ENCODE results near the gene RTTN. TPM values are rescaled to one million over a fixed set of nuclear protein-coding genes. Genes with fewer than 3 reads are reported as not detected.

The RTTN gene
- total and polyA plus RNA-seq, 2 donors (not counting 3 experiments of a cell fraction or from before 2014, with no cell fraction given), result 3.1 to 17.4 TPM

DNA sequence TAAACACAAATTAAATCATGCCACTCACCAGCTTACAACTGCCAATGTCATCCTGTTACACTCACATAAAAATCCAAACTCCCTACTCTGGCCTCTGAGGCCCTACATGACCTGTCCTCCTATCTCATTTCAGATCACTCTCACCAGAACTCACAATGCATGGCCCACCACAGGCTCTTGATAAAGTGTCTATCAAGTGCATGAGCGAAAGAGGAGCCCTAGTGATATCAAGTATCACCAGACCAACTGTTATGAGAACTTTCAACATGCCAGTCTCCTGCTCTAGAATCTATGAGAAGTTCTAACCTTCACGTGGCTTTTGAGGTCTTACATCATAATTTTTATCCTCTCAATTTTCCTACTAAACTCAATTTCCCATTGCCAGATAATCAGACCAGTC is 181.4 kb downstream of the RTTN start:
- Histone ChIP-seq H3K79me2 (ENCODE audit: control insufficient read depth, insufficient read depth, low read length) (no peaks in the 10 kb centered on the region), H3K4me1 (ENCODE audit: control insufficient read depth, extremely low read depth, insufficient read depth, low read length) (no peaks in the 10 kb centered on the region), H3K4me3 (replicated peaks in 1 of 3; ENCODE audit: insufficient read depth in 1 of 3, low read depth in 1 of 3, low read length in 3 of 3) (no peak overlapping the region), H2AFZ (ENCODE audit: low read depth, low read length) (no peak overlapping the region), H3K27me3 (ENCODE audit: control insufficient read depth in 2 of 2, insufficient read depth in 2 of 2, low read length in 2 of 2) (no peaks in the 10 kb centered on the region), H3K36me3 (ENCODE audit: control insufficient read depth in 2 of 2, extremely low read depth in 1 of 2, insufficient read depth in 2 of 2, low read length in 2 of 2) (no peaks in the 10 kb centered on the region), H3K9me3 (replicated peaks; ENCODE audit: control insufficient read depth, insufficient read depth, low read length) (no peaks in the 10 kb centered on the region), H3K27ac (ENCODE audit: insufficient read depth, low read depth, low read length) (no peak overlapping the region), H3K9ac (replicated peaks; ENCODE audit: extremely low read depth, insufficient read depth, low read length) (no peak overlapping the region), H3K9me1 (replicated peaks; ENCODE audit: control insufficient read depth, extremely low read depth, insufficient read depth, low read length) (no peaks in the 10 kb centered on the region), H3K4me2 (ENCODE audit: insufficient read depth, low read length) (no peak overlapping the region), H4K20me1 (replicated peaks; ENCODE audit: control insufficient read depth, extremely low read depth, insufficient read depth, low read length) (no peaks in the 10 kb centered on the region)
- no peak for DNase-seq (ENCODE audit: low read depth, low spot score)
- POLR2A ChIA-PET, result no interaction called here
- intact Hi-C loops (cut with micrococcal nuclease), result no loop called here
- BruUV-seq (replicated peaks), result no TSS peak
- dilution Hi-C loops (cut with MboI; ENCODE audit: extremely low pct_ligation_motif_present, low sequenced_read_pairs), result no loop called here
- TF ChIP-seq MYC (IDR thresholded peaks at IDR 0.05; ENCODE audit: low read depth, low read length), result no peak
- no peak for TF ChIP-seq EZH2 (IDR thresholded peaks at IDR 0.05; ENCODE audit: borderline replicate concordance, low read depth, low read length, severe bottlenecking)
- no peak for TF ChIP-seq FOS (IDR thresholded peaks at IDR 0.05; ENCODE audit: borderline replicate concordance, insufficient read depth, low read length)
- CTCF ChIA-PET, result no interaction called here
- FAIRE-seq, result no peak

DNA sequence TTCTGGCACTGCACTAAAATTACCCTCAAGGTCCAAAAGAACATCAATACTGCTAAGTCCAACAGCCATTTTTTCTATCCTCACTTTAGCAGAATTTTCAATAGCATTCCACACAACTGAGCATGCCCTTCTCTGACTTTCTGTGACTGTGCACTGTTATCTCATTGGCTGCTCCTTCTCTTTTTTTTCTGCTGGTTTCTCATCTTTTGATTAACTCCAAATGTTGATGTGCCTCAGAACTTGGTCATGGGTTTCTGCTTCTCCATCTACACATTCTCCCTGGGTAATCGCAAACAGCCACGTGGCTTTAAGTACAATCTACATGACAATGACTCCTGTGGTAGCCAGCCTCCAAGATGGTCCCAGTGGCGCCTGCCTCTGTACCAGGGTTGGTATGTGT is 182.9 kb downstream of the RTTN start:
- Histone ChIP-seq H2AFZ (ENCODE audit: low read depth, low read length) (no peak overlapping the region), H3K27me3 (ENCODE audit: control insufficient read depth in 2 of 2, insufficient read depth in 2 of 2, low read length in 2 of 2) (no peaks in the 10 kb centered on the region), H3K9me1 (replicated peaks; ENCODE audit: control insufficient read depth, extremely low read depth, insufficient read depth, low read length) (no peaks in the 10 kb centered on the region), H4K20me1 (replicated peaks; ENCODE audit: control insufficient read depth, extremely low read depth, insufficient read depth, low read length) (no peaks in the 10 kb centered on the region), H3K4me3 (replicated peaks in 1 of 3; ENCODE audit: insufficient read depth in 1 of 3, low read depth in 1 of 3, low read length in 3 of 3) (no peak overlapping the region), H3K36me3 (ENCODE audit: control insufficient read depth in 2 of 2, extremely low read depth in 1 of 2, insufficient read depth in 2 of 2, low read length in 2 of 2) (no peaks in the 10 kb centered on the region), H3K4me1 (ENCODE audit: control insufficient read depth, extremely low read depth, insufficient read depth, low read length) (no peaks in the 10 kb centered on the region), H3K79me2 (ENCODE audit: control insufficient read depth, insufficient read depth, low read length) (no peaks in the 10 kb centered on the region), H3K9me3 (replicated peaks; ENCODE audit: control insufficient read depth, insufficient read depth, low read length) (no peaks in the 10 kb centered on the region), H3K4me2 (ENCODE audit: insufficient read depth, low read length) (no peak overlapping the region), H3K27ac (ENCODE audit: insufficient read depth, low read depth, low read length) (no peak overlapping the region), H3K9ac (replicated peaks; ENCODE audit: extremely low read depth, insufficient read depth, low read length) (no peak overlapping the region)
- FAIRE-seq, result no peak
- intact Hi-C loops (cut with micrococcal nuclease), result no loop called here
- TF ChIP-seq GATA2 (IDR thresholded peaks at IDR 0.05; ENCODE audit: insufficient read depth, insufficient read length, low read depth, low read length) (no peak), JUN (IDR thresholded peaks at IDR 0.05; ENCODE audit: borderline replicate concordance, insufficient read depth, insufficient read length, low read depth) (no peak), POLR2AphosphoS5 (IDR thresholded peaks at IDR 0.05; ENCODE audit: insufficient read depth, low read depth, low read length) (no peak), EZH2 (IDR thresholded peaks at IDR 0.05; ENCODE audit: borderline replicate concordance, low read depth, low read length, severe bottlenecking) (no peak), POLR2A (IDR thresholded peaks at IDR 0.05; ENCODE audit: low read depth, low read length) (no peak), FOS (IDR thresholded peaks at IDR 0.05; ENCODE audit: borderline replicate concordance, insufficient read depth, low read length) (no peak), MYC (IDR thresholded peaks at IDR 0.05; ENCODE audit: low read depth, low read length) (no peak)
- TF ChIP-seq, protein P1, sequence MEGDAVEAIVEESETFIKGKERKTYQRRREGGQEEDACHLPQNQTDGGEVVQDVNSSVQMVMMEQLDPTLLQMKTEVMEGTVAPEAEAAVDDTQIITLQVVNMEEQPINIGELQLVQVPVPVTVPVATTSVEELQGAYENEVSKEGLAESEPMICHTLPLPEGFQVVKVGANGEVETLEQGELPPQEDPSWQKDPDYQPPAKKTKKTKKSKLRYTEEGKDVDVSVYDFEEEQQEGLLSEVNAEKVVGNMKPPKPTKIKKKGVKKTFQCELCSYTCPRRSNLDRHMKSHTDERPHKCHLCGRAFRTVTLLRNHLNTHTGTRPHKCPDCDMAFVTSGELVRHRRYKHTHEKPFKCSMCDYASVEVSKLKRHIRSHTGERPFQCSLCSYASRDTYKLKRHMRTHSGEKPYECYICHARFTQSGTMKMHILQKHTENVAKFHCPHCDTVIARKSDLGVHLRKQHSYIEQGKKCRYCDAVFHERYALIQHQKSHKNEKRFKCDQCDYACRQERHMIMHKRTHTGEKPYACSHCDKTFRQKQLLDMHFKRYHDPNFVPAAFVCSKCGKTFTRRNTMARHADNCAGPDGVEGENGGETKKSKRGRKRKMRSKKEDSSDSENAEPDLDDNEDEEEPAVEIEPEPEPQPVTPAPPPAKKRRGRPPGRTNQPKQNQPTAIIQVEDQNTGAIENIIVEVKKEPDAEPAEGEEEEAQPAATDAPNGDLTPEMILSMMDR (IDR thresholded peaks at IDR 0.05; ENCODE audit: extremely low read depth in 1 of 2, insufficient read depth in 1 of 2, low read depth in 1 of 2, low read length in 2 of 2), result no peak
- TF ChIP-seq, protein P2, sequence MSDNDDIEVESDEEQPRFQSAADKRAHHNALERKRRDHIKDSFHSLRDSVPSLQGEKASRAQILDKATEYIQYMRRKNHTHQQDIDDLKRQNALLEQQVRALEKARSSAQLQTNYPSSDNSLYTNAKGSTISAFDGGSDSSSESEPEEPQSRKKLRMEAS (IDR thresholded peaks at IDR 0.05; ENCODE audit: insufficient read depth, insufficient read length), result no peak
- CTCF ChIA-PET, result no interaction called here
- no peak for DNase-seq (ENCODE audit: low read depth, low spot score)
- BruUV-seq (replicated peaks), result no TSS peak
- POLR2A ChIA-PET, result no interaction called here
- dilution Hi-C loops (cut with MboI; ENCODE audit: extremely low pct_ligation_motif_present, low sequenced_read_pairs), result no loop called here
